Endothelial cell of umbilical vein (primary cell): ENCODE data around the gene GALT.
A peak's percentile ranks its signal among the peaks of the same experiment; 100 is the strongest.

Experiments
- CTCF ChIP-seq, 2 donors: IDR thresholded peaks; 1 replicate in 1 of 2; 2 replicates in 1 of 2; pipeline ENCODE4 v1.5.1; 2011; ENCODE audit warnings: low read length in 2 of 2, mild to moderate bottlenecking in 2 of 2, moderate library complexity in 2 of 2, control low read depth in 1 of 2, inconsistent platforms in 1 of 2, low read depth in 1 of 2; ENCODE audit not compliant: insufficient read depth in 1 of 2; ENCODE audit errors: extremely low read depth in 1 of 2
- EZH2 ChIP-seq: IDR thresholded peaks from 2 replicates; pipeline ENCODE4 v1.6.1; 2012; ENCODE audit warnings: borderline replicate concordance, low read depth, mild to moderate bottlenecking, moderate library complexity, low read length, inconsistent platforms; ENCODE audit not compliant: severe bottlenecking
- POLR2AphosphoS5 ChIP-seq: IDR thresholded peaks from 2 replicates; pipeline ENCODE4 v1.6.1; 2012; ENCODE audit warnings: low read depth, mild to moderate bottlenecking, control low read depth, low read length, moderate library complexity; ENCODE audit not compliant: insufficient read depth
- TF ChIP-seq, protein P1 (sequence below): IDR thresholded peaks from 2 replicates; pipeline ENCODE4 v1.6.1; 2011; ENCODE audit not compliant: insufficient read depth, insufficient read length

DNA sequence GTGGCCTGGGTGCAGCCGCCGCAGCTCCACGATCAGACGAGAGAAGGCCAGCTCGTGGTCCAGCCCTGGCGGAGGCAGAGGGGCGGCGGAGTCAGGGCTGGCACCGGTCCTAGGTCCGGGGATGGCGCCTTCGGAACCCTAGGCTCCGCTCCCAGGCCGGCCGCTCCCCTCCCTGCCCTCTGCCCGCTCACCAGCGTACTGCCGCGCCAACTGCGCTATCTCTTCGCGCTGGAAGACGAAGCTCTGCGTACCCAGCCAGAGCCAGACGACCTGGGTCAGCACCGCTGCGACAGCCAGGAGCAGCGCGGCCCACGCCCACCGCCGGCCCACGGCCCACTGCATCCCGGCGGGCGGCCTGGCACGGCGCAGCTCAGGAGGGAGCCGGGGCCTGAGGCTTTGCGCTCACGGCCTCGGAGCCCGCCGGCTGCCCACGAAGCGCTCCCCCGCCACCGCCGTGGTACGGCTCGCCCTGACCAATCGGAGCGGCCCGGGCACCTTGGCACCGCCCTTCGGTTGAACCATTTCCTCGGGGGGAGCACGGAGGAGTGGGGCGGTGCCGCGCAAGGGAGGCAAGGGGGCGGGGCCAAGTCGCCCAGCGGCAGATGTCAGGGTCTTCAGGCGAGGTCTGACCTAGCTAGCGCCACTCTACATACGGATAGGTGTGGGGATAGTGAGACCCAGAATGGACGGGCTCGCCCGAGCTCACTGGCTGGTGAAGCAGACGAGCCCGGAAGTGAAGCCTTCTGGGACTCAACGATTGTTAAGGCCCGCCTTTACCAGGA lies 8.9 kb upstream of the GALT start, which contains the start of gene SIGMAR1:
- TF ChIP-seq CTCF (IDR thresholded peaks at IDR 0.05; ENCODE audit: extremely low read depth in 1 of 2, insufficient read depth in 1 of 2, low read depth in 1 of 2, low read length in 2 of 2) (no peak), EZH2 (no peak), POLR2AphosphoS5 (peak; percentile 90)
- TF ChIP-seq, protein P1, sequence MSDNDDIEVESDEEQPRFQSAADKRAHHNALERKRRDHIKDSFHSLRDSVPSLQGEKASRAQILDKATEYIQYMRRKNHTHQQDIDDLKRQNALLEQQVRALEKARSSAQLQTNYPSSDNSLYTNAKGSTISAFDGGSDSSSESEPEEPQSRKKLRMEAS, result peak; percentile 87
